GM18519 (cell line): ENCODE data around the gene PCDHA3.
"Not testable (repeated sequence)": the region's sequence is repeated elsewhere in the genome, so short reads cannot be mapped to it uniquely, and the experiment has no call there.

Source experiments
- ATAC-seq: cut with Tn5 transposase; IDR thresholded peaks from one replicate; pipeline ENCODE4 v1.9.1; 2021; ENCODE audit warnings: mild to moderate bottlenecking, moderate library complexity; ENCODE audit not compliant: unreplicated experiment, low FRiP score

Gene PCDHA3

DNA sequence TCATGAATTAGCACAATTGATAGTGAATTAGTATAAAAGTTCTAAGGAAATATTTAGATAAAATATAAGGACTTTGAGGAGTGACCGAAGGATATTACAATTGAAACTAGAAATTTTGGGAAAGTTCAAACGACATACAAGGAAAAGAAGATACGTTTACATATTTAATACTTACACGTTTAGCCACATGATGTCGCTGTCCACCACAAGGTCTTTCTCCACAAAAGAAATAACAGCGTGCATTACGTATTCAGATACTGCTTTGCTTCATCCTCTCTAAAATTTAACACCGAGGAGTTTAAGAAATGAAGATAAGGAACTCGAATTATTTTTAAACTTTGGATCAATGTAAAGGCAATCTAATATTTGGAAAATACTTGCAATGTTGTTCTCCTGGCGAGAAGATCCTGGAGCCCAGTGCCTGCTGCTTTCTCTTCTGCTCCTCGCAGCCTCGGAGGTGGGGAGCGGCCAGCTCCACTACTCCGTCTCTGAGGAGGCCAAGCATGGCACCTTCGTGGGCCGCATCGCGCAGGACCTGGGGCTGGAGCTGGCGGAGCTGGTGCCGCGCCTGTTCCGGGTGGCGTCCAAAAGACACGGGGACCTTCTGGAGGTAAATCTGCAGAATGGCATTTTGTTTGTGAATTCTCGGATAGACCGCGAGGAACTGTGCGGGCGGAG lies at the start of gene PCDHA3:
PCDHA3 (plus strand) TSS at position 242 of the 678 bp plus-strand sequence.
- no peak for ATAC-seq

DNA sequence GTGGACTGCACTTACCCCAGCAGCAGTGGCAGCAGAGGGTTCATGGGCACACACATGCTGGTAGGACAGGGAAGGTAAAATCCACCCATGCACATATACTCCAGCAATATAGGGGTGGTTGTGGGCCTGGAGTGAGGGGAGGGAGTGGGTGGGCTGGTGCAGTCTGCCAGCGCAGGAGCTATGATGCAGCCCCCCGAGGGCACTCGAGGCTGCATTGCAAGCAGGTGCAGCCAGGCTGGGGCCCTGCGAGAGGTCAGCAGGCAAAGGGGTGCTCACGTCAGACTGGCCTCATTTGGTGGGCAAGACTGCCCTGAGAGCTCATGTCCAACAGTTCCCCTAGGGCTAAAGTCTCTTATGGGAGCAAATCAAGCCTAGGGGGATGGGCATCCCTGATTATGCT lies 47.3 kb upstream of the PCDHA3 start:
- no peak for ATAC-seq

DNA sequence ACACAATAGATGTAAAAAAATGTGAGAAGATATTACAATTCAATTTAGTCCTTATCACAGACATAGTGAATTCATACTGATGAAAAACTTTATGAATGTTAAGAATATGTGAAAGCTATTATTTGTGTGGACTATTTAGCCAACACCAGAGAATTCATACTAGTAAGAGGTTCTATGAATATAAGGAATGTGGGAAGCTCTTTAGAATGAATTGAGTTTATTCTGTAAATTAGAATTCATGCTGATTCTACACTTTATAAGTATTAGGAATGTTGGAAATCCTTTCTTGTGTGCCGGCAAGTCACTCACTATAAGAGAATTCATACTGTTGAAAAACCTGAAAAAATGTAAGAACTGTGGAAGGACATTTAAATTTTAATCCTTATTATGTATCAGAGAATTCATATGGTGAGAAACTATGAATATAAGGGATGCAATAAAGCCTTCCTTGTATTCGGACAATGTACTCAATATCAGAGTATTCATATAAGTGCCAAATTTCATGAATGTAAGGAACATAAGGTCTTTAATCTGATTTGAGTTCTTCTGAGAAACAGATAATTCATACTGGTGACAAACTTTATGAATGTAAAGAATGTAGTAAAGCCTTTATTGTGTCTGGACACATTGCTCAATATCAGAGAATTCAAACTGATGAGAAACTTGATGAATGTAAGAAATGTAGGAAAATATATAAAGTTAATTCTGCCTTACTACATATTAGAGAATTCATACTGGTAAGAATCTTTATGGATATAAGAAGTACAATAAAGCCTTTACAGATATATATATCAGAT lies 36.5 kb upstream of the PCDHA3 start:
- no peak for ATAC-seq

DNA sequence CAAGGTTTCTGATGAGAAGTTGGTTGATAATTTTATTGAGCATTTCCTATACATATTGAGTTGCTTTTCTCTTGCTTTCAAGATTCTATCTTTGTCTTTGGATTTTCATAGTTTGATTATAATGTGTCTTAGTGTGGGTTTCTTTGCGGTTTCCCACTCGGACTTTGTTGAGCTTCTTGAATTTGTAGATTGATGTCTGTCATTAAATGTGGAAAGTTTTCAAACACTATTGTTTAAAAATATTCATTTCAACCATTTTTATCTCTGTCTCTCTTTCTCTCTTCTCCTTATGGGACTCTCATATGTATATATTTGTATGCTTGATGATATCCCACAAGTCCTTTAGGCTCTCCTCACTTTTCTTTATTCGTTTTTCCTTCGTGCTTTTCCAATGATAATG lies 33.4 kb upstream of the PCDHA3 start:
- ATAC-seq: no peak

DNA sequence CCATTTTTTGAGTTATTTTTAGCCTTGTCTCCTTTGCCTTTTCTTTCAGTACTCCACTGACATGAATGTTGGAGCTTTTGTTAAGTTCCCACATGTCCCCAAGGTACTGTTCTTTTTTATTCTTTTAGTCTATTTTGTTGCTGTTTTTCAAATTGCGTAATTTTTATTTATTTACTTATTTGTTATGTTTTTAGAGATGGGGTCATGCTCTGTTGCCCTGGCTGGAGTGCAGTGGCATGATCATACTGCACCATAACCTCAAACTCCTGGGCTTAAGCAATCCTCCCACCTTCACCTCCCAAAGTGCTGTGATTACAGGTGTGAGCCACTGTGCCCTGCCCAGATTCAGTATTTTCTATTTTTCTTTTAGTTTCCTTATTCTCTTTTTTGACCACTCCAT lies 20.3 kb upstream of the PCDHA3 start:
- ATAC-seq: no peak

DNA sequence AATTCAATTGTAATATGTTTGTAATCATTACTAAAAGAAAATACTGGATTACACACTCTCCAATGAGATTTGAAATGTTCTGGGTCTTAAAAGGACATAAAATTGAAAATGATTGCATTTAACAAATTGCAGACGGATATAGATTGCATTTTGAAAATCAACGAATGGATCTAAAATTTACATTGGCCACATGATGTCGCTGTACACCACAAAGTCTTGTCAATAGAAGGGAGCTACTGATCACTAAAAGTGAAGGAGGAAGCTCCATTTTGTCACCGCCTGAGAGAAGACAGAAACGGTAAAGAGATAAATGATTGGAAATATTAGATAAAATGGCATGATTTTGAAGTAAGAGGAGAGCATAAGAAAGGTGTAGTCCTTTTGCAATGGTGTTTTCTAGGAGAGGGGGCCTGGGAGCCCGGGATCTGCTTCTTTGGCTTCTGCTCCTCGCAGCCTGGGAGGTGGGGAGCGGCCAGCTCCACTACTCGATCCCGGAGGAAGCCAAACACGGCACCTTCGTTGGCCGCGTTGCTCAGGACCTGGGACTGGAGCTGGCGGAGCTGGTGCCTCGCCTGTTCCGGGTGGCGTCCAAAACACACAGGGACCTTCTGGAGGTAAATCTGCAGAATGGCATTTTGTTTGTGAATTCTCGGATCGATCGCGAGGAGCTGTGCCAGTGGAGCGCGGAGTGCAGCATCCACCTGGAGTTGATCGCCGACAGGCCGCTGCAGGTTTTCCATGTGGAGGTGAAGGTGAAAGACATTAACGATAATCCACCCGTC lies 14.8 kb upstream of the PCDHA3 start, which contains the start of gene PCDHA1:
PCDHA1 (plus strand) TSS at position 236 of the 782 bp plus-strand sequence.
- ATAC-seq: no peak

DNA sequence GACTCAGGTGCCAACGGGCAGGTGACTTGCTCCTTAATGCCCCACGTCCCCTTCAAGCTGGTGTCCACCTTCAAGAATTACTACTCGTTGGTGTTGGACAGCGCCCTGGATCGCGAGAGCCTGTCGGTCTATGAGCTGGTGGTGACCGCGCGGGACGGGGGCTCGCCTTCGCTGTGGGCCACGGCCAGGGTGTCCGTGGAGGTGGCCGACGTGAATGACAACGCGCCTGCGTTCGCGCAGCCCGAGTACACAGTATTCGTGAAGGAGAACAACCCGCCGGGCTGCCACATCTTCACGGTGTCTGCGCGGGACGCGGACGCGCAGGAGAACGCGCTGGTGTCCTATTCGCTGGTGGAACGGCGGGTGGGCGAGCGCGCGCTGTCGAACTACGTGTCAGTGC lies 13.4 kb upstream of the PCDHA3 start:
- ATAC-seq: not testable (repeated sequence)

DNA sequence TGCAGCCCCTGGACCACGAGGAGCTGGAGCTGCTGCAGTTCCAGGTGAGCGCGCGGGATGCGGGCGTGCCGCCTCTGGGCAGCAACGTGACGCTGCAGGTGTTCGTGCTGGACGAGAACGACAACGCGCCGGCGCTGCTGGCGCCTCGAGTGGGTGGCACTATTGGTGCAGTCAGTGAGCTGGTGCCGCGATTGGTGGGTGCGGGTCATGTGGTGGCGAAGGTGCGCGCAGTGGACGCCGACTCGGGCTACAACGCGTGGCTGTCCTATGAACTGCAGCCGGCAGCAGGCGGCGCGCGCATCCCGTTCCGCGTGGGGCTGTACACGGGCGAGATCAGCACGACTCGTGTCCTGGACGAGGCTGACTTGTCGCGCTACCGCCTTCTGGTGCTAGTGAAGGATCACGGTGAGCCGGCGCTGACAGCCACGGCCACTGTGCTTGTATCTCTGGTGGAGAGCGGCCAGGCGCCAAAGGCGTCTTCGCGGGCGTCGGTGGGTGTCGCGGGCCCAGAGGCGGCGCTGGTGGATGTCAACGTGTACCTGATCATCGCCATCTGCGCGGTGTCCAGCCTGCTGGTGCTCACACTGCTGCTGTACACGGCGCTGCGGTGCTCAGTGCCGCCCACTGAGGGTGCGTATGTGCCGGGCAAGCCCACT lies 12.9 kb upstream of the PCDHA3 start:
- ATAC-seq: not testable (repeated sequence)

DNA sequence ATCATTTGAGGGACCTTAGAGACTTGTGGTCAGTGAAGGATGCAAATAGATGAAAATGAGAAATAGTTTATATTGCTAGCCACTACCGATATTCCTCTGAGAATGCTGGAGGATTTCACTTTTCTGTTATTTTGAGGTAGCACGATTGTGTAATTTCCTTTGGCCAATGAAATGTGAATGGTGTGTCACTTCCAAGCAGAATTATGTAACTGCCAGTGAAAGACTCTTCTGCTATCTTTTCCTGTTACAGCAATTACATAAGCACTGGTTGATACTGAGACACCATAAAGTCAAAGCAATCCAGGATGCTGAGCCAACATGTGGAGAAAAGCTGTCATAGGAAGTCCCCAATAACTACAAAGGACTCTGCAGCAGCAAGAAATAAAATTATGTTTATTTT lies 9.8 kb upstream of the PCDHA3 start:
- no peak for ATAC-seq

DNA sequence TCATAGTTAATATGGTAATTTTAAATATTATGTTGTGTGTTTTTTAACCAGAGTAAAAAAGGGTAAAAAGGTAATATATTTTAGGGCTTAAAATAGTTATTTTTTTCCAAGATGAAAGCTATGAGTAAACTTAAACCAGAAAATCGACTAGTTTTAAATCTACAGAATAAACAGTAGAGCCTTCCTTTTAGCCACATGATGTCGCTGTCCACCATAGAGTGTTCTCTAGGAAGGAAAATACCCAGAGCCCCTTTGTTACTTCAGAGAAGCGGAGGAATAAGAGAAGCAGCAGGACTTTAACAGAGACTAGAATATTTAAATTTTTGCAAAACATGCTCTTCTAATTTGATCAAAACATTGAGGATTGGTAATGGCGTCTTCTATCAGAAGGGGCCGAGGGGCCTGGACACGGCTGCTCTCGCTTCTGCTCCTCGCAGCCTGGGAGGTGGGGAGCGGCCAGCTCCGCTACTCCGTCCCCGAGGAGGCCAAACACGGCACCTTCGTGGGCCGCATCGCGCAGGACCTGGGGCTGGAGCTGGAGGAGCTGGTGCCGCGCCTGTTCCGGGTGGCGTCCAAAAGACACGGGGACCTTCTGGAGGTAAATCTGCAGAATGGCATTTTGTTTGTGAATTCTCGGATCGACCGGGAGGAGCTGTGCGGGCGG lies 6.1 kb upstream of the PCDHA3 start, which contains the start of gene PCDHA2:
PCDHA2 (plus strand) TSS at position 258 of the 664 bp plus-strand sequence.
- ATAC-seq: no peak

DNA sequence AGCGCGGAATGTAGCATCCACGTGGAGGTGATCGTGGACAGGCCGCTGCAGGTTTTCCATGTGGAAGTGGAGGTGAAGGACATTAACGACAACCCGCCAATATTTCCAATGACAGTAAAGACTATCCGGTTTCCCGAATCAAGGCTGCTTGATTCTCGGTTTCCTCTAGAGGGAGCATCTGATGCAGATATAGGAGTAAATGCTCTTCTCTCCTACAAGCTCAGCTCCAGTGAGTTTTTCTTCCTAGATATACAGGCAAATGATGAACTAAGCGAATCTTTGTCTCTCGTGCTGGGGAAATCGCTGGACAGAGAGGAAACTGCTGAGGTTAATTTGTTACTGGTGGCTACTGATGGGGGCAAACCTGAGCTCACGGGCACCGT lies 5.6 kb upstream of the PCDHA3 start:
- no peak for ATAC-seq

DNA sequence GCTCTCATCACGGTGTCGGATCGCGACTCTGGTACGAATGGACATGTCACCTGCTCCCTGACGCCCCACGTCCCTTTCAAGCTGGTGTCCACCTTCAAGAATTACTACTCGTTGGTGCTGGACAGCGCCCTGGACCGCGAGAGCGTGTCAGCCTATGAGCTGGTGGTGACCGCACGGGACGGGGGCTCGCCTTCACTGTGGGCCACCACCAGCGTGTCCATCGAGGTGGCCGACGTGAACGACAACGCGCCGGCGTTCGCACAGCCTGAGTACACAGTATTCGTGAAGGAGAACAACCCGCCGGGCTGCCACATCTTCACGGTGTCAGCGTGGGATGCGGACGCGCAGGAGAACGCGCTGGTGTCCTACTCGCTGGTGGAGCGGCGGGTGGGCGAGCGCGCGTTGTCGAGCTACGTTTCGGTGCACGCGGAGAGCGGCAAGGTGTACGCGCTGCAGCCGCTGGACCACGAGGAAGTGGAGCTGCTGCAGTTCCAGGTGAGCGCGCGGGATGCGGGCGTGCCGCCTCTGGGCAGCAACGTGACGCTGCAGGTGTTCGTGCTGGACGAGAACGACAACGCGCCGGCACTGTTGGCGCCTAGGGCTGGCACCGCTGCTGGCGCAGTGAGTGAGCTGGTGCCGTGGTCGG lies 4.7 kb upstream of the PCDHA3 start:
- not testable (repeated sequence) for ATAC-seq

DNA sequence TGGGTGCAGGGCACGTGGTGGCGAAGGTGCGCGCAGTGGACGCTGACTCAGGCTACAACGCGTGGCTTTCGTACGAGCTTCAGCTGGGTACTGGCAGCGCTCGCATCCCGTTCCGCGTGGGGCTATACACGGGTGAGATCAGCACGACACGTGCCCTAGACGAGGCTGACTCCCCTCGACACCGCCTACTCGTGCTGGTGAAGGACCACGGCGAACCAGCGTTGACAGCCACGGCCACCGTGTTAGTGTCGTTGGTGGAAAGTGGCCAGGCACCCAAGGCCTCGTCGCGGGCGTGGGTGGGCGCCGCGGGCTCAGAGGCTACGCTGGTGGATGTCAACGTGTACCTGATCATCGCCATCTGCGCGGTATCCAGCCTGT lies 4.2 kb upstream of the PCDHA3 start:
- ATAC-seq: no peak

DNA sequence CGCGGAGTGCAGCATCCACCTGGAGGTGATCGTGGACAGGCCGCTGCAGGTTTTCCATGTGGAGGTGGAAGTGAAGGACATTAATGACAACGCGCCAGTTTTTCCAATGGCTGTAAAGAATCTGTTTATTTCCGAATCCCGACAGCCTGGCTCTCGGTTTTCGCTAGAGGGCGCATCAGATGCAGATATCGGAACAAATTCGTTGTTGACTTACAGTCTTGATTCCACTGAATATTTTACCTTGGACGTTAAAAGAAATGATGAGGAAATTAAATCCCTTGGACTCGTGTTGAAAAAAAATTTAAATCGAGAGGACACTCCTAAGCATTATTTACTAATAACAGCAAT lies 611 bp downstream of the PCDHA3 start:
- no peak for ATAC-seq

DNA sequence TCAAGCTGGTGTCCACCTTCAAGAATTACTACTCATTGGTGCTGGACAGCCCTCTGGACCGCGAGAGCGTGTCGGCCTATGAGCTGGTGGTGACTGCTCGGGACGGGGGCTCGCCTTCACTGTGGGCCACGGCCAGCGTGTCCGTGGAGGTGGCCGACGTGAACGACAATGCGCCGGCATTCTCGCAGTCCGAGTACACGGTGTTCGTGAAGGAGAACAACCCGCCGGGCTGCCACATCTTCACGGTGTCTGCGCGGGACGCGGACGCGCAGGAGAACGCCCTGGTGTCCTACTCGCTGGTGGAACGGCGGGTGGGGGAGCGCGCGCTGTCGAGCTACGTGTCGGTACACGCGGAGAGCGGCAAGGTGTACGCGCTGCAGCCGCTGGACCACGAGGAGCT lies 1.5 kb downstream of the PCDHA3 start:
- not testable (repeated sequence) for ATAC-seq

DNA sequence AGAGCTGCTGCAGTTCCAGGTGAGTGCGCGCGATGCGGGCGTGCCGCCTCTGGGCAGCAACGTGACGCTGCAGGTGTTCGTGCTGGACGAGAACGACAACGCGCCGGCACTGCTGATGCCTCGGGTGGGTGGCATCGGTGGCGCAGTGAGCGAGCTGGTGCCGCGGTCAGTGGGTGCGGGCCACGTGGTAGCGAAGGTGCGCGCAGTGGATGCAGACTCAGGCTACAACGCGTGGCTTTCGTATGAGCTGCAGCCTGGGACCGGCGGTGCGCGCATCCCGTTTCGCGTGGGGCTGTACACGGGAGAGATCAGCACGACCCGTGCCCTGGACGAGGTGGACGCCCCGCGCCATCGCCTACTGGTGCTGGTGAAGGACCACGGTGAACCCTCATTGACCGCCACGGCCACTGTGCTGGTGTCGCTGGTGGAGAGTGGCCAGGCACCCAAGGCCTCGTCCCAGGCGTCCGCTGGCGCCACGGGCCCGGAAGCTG lies 2.0 kb downstream of the PCDHA3 start:
- no peak for ATAC-seq

DNA sequence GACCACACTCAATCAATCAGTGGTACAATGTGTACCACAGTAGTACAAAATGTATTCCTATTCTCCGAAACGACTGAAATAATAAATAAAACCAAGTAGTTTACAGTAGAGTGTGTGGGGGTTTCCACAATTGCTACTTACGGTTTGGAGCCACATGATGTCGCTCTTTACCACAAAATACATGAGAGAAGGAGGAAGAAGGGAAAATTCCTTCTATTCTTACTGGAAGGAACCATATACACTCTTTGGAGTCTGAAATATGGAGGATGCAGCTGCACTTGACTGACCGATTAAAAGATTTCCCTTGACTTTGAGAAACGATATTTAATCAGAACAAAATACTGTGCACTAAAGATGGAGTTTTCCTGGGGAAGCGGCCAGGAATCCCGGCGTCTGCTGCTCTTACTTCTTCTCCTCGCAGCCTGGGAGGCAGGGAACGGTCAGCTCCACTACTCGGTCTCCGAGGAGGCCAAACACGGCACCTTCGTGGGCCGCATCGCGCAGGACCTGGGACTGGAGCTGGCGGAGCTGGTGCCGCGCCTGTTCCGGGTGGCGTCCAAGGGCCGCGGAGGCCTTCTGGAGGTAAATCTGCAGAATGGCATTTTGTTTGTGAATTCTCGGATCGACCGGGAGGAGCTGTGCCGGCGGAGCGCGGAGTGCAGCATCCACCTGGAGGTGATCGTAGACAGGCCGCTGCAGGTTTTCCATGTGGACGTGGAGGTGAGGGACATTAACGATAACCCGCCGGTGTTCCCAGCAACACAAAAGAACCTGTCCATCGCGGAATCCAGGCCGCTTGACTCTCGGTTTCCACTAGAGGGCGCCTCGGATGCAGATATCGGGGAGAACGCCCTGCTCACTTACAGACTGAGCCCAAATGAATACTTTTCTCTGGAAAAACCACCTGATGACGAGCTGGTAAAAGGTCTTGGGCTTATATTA lies 6.2 kb downstream of the PCDHA3 start, which contains the start of gene PCDHA4:
PCDHA4 (plus strand) TSS at position 235 of the 942 bp plus-strand sequence.
- no peak for ATAC-seq

DNA sequence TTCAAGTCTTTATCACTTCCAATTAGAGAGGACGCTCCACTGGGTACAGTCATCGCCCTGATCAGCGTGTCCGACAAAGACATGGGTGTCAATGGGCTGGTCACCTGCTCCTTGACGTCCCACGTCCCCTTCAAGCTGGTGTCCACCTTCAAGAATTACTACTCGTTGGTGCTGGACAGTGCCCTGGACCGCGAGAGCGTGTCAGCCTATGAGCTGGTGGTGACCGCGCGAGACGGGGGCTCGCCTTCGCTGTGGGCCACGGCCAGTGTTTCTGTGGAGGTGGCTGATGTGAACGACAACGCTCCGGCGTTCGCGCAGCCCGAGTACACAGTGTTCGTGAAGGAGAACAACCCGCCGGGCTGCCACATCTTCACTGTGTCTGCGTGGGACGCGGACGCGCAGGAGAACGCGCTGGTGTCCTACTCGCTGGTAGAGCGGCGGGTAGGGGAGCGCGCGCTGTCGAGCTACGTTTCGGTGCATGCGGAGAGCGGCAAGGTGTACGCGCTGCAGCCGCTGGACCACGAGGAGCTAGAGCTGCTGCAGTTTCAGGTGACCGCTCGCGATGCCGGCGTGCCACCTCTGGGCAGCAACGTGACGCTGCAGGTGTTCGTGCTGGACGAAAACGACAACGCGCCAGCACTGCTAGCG lies 7.5 kb downstream of the PCDHA3 start:
- not testable (repeated sequence) for ATAC-seq
